DMS114 treated with DMSO at 0.1 percent for 48 hours (cell line): ENCODE data around the gene LTBP3.
"Not testable (repeated sequence)": the region's sequence is repeated elsewhere in the genome, so short reads cannot be mapped to it uniquely, and the experiment has no call there.

Experiments
- DNase-seq: peaks from one replicate; lab custom pipeline; 2025; ENCODE audit not compliant: unreplicated experiment; lab: John Stamatoyannopoulos, UW

The LTBP3 gene

DNA sequence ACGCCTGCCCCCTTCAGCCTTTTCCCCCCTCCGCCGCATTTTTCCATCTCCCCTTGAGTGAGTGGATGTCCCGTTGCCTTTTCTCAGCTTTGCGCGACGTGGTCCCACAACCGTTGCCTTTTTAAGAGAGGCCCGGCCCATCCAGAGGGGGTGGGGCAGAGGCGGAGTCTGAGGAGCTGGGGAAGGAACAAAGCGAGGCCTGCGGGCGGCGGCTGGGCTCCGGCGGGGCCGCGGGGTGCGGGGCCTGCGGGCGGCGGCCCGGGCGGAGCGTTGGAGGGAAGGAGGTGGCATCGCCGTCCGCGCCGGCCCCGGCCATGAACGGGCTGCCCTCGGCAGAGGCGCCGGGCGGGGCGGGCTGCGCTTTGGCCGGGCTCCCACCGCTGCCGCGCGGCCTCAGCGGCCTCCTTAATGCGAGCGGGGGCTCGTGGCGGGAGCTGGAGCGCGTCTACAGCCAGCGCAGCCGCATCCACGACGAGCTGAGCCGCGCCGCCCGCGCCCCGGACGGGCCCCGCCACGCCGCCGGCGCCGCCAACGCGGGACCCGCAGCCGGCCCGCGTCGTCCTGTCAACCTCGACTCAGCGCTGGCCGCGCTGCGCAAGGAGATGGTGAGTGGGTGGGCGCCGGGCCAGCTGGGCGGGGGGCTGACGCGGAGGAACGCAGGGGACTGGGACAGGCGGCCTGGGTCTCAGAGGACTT is 14.3 kb upstream of the LTBP3 start, which contains the start of gene FAM89B:
Gene FAM89B (plus strand): TSS at position 183 of the 696 bp plus-strand sequence. CDS start 132 bp downstream, at position 315.
- peak; percentile 77 for DNase-seq

DNA sequence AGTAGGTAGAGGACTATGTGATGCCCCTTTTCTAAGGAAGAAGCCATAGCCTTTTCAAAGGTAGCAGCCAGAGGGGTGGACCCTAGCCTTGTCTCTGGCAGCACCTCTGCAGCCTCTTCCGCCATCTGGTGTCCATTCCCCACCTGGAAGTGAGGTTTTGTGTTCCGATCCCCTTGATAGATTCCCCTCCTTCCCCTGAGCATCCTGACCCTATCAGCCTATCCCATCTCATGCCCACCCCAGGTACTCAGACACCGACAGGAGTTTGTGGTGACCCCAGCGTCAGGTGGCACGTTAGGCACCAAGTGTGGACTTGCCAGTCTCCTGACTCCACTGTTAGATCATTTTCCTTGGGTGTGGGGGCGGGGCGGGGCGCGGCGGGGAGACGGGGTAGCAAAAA is 13.8 kb upstream of the LTBP3 start:
- peak; percentile 51 for DNase-seq

DNA sequence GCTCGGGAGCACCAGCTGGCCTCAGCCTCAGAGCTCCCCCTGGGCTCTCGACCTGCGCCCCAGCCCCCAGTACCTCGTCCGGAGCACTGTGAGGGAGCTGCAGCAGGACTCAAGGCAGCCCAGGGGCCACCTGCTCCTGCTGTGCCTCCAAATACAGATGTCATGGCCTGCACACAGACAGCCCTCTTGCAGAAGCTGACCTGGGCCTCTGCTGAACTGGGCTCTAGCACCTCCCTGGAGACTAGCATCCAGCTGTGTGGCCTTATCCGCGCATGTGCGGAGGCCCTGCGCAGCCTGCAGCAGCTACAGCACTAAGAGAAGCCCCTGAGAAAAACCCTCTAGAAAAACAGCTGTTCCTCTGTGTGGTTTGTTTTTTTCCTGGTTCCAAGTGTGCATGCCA is 13.3 kb upstream of the LTBP3 start:
- DNase-seq: no peak

DNA sequence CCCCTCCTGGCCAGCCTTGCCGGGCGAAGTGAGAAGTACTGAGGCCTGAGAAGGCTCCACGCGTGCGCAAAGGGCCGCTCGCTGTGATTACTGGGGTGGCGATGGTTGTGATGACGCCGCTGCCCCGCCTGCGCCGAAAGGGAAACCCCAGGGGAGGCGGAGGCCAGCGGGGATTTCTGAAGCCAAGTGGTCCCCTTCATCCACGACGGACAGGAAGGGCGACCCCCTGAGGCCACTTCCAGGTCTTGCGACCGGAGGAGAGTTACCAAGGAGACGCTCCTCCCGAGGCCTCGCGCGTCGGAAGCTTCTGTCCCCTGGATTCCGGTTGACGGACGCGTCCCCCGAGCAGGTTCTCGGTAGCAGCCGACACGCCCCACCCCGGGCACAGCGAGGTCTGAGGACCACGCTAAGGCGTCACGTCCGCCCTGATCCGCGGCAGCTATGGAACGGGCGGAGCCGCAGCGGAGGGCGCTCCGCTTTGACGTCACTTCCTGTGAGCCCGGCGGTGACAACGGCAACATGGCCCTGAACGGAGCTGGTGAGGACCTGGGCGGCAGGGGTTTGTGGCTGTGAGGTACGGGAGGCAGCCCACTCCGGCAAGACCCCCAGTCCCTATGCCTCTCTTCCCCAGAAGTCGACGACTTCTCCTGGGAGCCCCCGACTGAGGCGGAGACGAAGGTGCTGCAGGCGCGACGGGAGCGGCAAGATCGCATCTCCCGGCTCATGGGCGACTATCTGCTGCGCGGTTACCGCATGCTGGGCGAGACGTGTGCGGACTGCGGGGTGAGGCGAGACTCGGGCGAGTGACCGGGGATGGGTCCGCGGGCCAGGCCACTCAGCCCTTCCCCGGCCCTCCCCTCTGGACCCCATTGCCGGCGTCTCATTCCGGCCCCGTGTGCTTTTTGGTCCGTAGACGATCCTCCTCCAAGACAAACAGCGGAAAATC is 12.1 kb upstream of the LTBP3 start, which contains the start of gene ZNRD2:
Gene ZNRD2 (plus strand): TSS at position 505 of the 946 bp plus-strand sequence. CDS start 15 bp downstream, at position 520.
- peak; percentile 94 for DNase-seq

GRCh38 chr11:65569164-65569972 is 11.2 kb upstream of the LTBP3 start:
- DNase-seq: no peak

GRCh38 chr11:65565624-65566453 is 7.7 kb upstream of the LTBP3 start:
- no peak for DNase-seq

- DNase-seq: not testable (repeated sequence)
Observed at GRCh38 chr11:65564879-65565559, 6.9 kb upstream of the LTBP3 start.

DNA sequence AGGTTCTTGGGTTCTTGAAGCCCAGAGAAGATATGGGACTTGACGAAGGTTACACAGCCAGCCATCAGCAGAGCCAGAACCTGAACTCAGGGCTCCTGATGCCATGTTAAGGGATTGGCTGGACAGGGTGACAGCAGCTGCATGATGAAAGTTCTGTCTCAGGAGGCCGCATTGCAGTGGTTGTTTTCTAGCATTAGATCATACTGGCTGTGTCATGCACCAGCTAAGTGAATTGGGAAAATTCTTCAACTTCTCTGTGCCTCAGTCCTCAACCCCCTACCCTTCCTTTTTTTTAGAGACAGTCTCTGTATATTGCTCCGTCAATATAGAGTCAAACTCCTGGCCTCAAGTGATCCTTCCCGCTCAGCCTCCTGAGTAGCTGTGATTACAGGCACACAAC is 5.4 kb upstream of the LTBP3 start:
- DNase-seq: no peak

DNA sequence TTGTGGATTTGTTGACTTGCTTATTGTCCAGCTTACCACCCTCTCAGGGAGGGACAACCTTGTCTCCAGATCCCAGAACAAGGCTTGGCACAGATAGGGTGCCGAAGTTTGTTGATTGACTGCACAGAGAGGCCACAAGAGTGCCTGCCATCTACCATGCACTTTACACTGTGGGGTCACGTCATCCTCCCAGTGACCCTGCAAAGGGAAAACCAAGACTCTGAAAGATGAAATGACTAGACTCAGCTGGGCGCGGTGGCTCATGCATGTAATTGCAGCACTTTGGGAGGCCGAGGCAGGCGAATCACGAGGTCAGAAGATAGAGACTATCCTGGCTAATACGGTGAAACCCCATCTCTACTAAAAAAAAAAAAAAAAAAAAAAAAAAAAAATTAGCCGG is 4.6 kb upstream of the LTBP3 start:
- no peak for DNase-seq

DNA sequence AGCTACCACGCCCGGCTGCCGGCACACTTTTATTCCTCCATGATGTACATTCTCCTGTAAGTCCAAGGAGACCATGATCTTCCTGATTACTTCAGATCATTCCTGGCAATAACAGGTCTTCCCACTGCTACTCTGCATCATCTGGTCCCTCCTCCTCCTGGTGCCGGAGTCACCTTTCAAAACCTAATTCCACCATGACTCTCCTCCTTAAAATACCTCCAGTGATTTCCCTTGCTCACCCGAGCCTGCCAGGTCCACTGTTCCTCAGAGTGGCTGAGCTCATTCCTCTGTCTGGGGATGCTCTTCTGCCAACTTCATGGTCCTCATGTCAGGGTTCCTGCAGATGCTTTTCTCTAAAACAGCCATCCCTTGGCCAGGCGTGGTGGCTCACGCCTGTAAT is 3.9 kb upstream of the LTBP3 start:
- DNase-seq: no peak

DNA sequence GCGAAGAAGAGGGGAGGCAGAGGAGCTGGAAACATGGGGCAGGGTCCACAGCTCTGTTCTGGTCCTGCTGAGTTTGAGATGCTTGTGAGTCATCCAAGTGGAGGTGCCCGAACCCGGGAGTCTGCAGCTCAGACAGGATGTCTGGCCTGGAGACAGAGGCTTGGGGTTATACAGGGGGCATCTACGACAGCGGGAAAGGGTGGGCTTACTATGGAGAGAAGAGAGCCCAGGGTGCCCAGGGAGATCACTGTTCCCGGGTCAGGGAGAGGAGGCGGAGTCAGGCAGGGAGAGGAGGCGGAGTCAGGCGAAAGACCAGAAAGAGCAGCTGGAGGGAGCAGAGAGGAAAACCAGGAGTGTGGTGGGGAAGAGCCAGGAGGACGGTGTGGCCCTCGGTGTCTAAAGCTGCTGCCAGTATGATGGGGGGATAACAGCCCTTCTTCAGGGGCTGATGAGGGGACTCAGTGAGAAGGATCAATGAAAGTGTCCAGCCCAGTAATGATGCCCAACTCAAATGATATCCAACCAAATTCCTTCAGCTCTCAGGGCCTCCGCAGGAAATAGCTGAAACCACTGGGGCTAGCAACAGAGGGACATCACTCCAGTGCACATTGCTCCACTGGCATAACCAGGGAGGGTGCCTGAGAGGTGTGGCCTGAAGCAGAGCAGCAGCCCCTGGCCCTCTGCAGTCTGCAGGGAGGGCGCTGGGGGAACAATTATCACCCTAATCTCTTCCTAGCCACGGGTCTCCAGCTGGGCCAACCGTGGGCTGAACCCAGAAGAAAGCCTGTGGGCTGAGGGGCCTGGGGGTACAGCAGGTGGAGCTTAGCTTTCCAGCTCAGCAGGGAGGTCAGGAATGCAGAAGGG is 2.6 kb upstream of the LTBP3 start:
- peak; percentile 26 for DNase-seq

DNA sequence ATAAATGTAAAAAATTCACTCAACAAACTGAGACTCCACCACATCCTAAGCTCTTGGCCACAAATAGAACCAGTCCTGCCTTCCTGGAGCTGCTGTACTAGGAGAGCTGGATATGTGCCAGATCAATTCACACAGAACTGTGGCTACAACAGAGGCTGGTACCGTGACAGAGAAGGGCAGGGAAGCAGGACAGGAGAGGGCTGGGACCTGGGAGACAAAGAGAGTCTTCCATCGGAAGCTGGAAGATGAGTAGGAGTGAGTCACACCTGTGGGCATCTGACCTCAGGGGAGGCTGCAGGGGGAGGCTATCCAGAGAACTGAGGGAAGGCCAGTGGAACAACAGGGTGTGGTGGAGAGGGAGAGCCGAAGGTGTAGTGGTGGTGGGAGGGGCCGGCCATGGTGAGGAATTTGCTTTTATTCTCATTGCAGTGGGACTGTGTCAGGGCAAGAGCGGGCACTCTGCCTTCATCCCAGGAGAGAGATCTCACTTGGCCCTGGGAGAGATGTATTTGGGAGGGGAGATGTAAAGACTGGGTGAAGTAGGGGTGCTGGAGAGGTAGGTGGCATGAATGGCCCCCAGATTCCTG is 1.9 kb upstream of the LTBP3 start:
- DNase-seq: no peak

DNA sequence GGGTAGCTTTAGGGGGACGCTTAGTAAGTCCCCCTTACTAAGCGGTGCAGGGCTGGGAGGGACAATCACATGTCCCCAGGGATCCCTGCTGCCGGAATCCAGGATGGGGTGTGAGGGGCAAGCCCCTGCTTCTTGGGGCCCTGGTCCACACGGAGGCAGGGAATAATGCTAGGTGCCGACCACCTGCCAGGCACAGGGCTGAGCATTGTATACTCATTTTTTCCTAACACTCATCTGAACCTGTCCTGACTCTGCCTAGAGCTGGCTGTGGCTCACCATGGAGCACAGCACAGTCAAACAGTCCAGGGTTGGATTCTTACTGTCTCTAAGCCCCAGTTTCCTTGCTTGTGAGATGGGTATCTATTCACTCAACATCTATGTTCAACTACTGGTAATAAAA is 1.4 kb upstream of the LTBP3 start:
- DNase-seq: no peak

DNA sequence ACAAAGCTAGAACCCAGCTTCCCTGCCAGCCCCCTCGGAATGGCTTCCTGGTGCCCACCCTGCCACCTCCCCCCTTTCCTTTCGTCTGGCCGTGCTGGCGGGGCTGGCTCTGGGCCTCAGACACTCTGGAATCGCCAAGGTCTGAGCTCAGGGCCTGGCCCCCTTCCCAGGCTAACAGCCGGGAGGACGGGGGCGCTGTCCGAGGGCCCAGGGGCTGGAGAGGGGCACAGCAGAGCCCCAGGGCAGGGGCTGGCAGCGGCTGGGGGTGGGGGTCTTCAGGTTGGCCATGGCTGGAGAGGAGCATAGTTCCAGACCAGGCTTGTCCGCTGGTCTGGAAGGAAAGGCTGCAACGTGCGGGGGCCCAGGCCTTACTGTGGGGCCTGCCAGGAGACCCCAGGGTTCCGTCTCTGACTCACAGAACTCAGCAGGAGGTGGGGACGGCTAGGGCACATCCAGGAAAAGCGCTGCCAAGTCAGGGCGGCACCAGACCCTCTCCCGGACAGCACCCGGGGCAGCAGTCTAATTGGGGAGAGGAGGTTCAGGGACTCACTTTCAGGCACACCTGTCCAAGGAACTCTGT is 861 bp upstream of the LTBP3 start:
- no peak for DNase-seq

DNA sequence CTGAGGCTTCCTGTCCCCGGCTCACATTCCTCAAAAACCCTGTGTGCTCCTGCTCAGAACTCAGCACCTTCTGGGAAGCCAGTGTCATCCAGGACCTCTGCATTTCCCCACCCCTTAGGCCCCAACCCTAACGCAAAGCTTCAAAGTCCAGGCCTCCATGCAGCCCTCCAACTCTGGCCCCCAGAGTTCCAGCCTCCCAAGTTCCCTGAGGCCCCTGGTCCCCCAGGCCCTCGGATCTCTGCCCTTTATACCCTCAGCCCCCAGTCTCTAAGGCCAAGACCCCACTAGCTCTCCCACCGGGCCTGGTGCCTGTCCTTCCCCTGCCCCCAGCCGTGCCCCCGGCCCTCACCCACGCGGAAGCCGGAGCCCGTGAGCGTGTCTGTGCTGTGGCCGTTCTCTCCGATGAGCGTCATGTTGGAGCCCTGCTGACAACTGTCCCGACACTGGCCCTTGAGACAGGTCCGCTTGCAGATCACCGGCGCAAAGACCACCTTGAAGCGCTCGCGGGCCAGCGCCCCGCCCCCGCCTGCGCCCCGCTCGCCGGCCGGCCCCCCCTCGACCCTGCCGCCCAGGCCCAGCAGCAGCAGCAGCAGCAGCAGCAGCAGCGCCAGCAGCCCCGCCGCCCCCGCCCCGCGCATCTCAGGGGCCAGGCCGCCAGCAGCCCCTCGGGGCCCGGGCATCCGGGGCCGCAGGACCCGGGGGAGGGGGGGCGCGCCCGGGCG is 718 bp downstream of the LTBP3 start:
- DNase-seq: no peak

DNA sequence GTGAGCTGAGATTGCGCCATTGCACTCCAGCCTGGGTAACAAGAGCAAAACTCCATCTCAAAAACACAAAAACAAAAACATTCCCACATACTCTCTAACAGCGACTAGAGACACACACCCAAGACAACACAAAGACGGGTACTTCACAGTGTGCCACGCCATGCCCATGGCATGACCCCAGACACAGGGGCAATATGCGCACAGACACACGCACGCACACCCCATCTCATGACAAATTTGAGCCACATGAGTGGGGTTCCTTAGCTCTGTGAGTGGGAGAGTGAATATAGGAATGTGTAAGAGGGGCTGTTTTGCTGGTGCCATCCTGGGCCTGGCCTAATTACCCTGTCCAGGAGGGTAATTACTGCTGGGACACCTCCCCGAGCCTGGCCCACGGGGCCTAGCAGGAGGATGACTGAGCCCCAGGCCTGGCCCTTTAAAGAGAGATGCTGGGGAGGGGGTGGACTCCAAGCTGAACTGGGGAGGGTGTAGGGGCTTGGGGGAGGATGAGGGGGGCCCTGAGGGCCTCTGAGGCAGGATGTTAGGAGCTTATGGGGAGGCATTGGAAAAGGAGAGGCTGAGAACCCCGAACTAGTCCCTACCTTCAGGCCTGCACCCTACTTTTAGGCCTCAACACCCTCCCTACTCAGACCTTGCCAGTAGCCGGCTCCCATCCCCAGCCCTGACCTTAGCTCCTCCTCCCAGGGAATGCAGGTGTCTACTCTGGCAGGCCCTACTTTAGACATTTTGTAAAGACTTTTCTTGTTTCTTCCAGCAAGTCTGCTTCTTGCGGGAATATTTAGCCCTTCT is 1.5 kb downstream of the LTBP3 start:
- DNase-seq: no peak
